Subcutaneous abdominal adipose tissue (tissue), 5 donors: ENCODE results near the gene FKBP5.
A peak's percentile ranks its signal among the peaks of the same experiment; 100 is the strongest.

Experiments
- H3K27ac ChIP-seq: one replicate; pipeline ENCODE4 v1.7.0; 2013; ENCODE audit warnings: low read depth, mild to moderate bottlenecking, inconsistent platforms, low read length, moderate library complexity
- H3K27me3 ChIP-seq, 5 donors: one replicate each; pipeline ENCODE4 v1.7.0; 2013; ENCODE audit warnings: low read length in 5 of 5, inconsistent platforms in 1 of 5; ENCODE audit not compliant: control insufficient read depth in 5 of 5, insufficient read depth in 4 of 5
- H3K36me3 ChIP-seq, 5 donors: one replicate each; pipeline ENCODE4 v1.7.0; 2013; ENCODE audit warnings: low read length in 5 of 5; ENCODE audit not compliant: control insufficient read depth in 5 of 5, insufficient read depth in 5 of 5
- H3K4me1 ChIP-seq, 5 donors: one replicate each; pipeline ENCODE4 v1.7.0; 2013; ENCODE audit warnings: low read length in 5 of 5, mild to moderate bottlenecking in 3 of 5, moderate library complexity in 1 of 5; ENCODE audit not compliant: control insufficient read depth in 5 of 5, insufficient read depth in 5 of 5
- H3K4me3 ChIP-seq, 5 donors: one replicate each; pipeline ENCODE4 v1.7.0; 2013; ENCODE audit warnings: low read length in 5 of 5, low read depth in 1 of 5
- H3K9ac ChIP-seq, 5 donors: one replicate each; pipeline ENCODE4 v1.7.0; 2013; ENCODE audit warnings: low read length in 5 of 5, mild to moderate bottlenecking in 4 of 5, moderate library complexity in 3 of 5
- H3K9me3 ChIP-seq, 5 donors: one replicate each; pipeline ENCODE4 v1.7.0; 2013; ENCODE audit warnings: low read length in 5 of 5; ENCODE audit not compliant: control insufficient read depth in 5 of 5
- donor health status: healthy.
- donor health status: healthy.
- donor health status: healthy.
- donor health status: healthy.
- donor health status: healthy.

The FKBP5 gene

DNA sequence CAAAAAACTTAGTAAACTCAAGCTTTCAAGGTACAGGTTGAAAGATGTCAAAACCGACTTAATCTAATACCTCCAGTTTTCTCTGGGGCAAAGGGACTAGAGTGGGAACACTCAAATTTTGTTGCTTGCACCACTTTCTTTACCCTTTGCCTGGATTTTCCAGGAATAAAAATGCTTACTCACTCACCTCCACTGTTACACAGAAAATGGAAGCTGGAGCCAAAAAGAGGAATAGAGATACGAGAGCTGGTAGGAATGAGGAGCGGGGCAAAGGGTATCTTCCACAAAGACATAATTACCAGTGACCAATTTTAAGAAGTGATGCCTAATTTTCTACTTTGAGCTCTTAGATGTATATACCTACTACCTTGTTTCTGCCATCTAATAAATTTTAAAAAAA lies 96.5 kb downstream of the FKBP5 start:
- no peak overlapping the region for H3K27ac ChIP-seq
- H3K36me3 ChIP-seq, result peaks cover 13 to 52% (median 25%) of the 10 kb centered on the region in 5 donors
- H3K27me3 ChIP-seq, result no peaks in the 10 kb centered on the region
- peaks cover 1 to 41% (median 29%) of the 10 kb centered on the region in 5 donors for H3K4me1 ChIP-seq
- H3K4me3 ChIP-seq, result no peak overlapping the region
- no peak overlapping the region for H3K9ac ChIP-seq
- no peaks in the 10 kb centered on the region for H3K9me3 ChIP-seq

- Histone ChIP-seq H3K27ac (peak overlapping the region; percentile 61), H3K4me3 (no peak overlapping the region), H3K9me3 (no peaks in the 10 kb centered on the region), H3K4me1 (peaks cover 1 to 49% (median 30%) of the 10 kb centered on the region in 5 donors), H3K9ac (peak overlapping the region in 1 of 5 donors; percentile 53), H3K36me3 (peaks cover 7 to 50% (median 22%) of the 10 kb centered on the region in 5 donors), H3K27me3 (no peaks in the 10 kb centered on the region)
These were observed 98.1 kb downstream of the FKBP5 start for GRCh38 chr6:35590622-35591066.

DNA sequence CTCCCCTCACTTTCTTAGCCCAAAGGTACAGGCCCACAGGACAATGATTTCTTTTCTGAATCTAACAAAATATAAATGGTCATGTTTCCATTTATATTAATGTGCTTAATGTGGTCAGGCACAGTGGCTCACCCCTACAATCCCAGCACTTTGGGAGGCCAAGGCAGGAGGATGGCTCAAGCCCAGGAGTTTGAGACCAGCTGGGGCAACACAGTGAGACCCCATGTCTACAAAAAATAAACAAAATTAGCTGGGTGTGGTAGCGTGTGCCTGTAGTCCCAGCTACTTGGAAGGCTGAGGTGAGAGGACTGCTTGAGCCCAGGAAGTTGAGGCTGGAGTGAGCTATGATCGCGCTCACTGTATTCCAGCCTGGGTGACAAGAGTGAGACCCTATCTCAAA lies 98.8 kb downstream of the FKBP5 start:
- H3K9ac ChIP-seq, result no peak overlapping the region
- H3K27me3 ChIP-seq, result no peaks in the 10 kb centered on the region
- H3K36me3 ChIP-seq, result peaks cover 6 to 48% (median 21%) of the 10 kb centered on the region in 5 donors
- H3K4me1 ChIP-seq, result peaks cover 1 to 49% (median 30%) of the 10 kb centered on the region in 5 donors
- H3K9me3 ChIP-seq, result no peaks in the 10 kb centered on the region
- H3K27ac ChIP-seq, result no peak overlapping the region
- no peak overlapping the region for H3K4me3 ChIP-seq

- Histone ChIP-seq H3K36me3 (peaks cover 2 to 41% (median 20%) of the 10 kb centered on the region in 5 donors), H3K9me3 (no peaks in the 10 kb centered on the region), H3K27ac (no peak overlapping the region), H3K9ac (no peak overlapping the region), H3K4me1 (peaks cover 1 to 49% (median 31%) of the 10 kb centered on the region in 5 donors), H3K4me3 (no peak overlapping the region), H3K27me3 (no peaks in the 10 kb centered on the region)
These were observed 99.4 kb downstream of the FKBP5 start for GRCh38 chr6:35589201-35589739.

GRCh38 chr6:35587167-35587566 lies 101.5 kb downstream of the FKBP5 start:
- H3K4me1 ChIP-seq, result peaks cover 1 to 43% (median 29%) of the 10 kb centered on the region in 5 donors
- no peaks in the 10 kb centered on the region for H3K9me3 ChIP-seq
- H3K27me3 ChIP-seq, result no peaks in the 10 kb centered on the region
- H3K27ac ChIP-seq, result peak overlapping the region; percentile 28
- no peak overlapping the region for H3K9ac ChIP-seq
- no peak overlapping the region for H3K4me3 ChIP-seq
- H3K36me3 ChIP-seq, result peaks cover 7 to 31% (median 21%) of the 10 kb centered on the region in 5 donors

DNA sequence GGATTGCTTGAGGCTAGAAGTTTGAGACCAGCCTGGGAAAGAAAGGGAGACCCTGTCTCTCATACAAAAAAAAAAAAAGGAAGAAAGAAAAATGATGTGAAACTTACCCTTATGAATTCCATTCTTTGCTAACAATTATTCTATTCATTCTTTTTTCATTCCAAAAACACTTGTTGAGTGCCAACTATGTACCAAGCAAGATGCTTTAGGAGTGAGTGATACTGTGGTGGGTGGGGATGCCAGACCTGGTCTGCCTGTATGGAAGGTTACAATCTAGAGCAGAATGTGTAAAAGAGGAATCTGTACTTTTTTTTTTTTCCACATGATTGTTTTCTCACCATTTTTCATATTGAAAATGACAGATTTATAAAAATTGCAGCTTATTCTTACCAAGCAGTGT lies 102.2 kb downstream of the FKBP5 start:
- H3K9ac ChIP-seq, result no peak overlapping the region
- no peak overlapping the region for H3K27ac ChIP-seq
- H3K4me3 ChIP-seq, result no peak overlapping the region
- H3K4me1 ChIP-seq, result peaks cover 1 to 37% (median 23%) of the 10 kb centered on the region in 5 donors
- peaks cover 14 to 37% (median 19%) of the 10 kb centered on the region in 5 donors for H3K36me3 ChIP-seq
- H3K9me3 ChIP-seq, result no peaks in the 10 kb centered on the region
- no peaks in the 10 kb centered on the region for H3K27me3 ChIP-seq

DNA sequence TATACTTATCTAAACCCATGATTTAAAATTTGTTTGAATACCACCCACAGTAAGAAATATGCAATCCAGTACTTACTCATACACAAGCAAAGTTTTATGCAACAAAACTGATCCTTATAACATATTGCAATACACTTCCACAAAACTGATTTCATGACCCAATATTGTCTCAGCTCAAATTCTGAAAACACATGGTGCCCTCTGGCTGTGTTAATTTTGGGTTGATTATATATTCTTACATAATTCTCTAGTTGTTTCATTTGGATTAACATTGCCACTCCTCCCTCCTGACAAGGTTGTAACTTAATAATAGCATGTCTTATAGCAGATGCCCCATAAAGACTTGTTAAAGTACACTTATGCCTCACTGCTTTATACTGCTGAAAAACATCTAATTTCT lies 103.1 kb downstream of the FKBP5 start:
- Histone ChIP-seq H3K27me3 (no peaks in the 10 kb centered on the region), H3K4me3 (no peak overlapping the region), H3K36me3 (peaks cover 14 to 39% (median 19%) of the 10 kb centered on the region in 5 donors), H3K27ac (no peak overlapping the region), H3K9ac (no peak overlapping the region), H3K9me3 (no peaks in the 10 kb centered on the region), H3K4me1 (peaks cover 1 to 30% (median 14%) of the 10 kb centered on the region in 5 donors)

GRCh38 chr6:35583893-35584688 lies 104.6 kb downstream of the FKBP5 start:
- Histone ChIP-seq H3K9ac (no peak overlapping the region), H3K9me3 (no peaks in the 10 kb centered on the region), H3K4me1 (peaks cover 0 to 21% (median 7%) of the 10 kb centered on the region in 5 donors), H3K36me3 (peaks cover 14 to 31% (median 20%) of the 10 kb centered on the region in 5 donors), H3K27ac (no peak overlapping the region), H3K4me3 (no peak overlapping the region), H3K27me3 (no peaks in the 10 kb centered on the region)

GRCh38 chr6:35582315-35582714 lies 106.4 kb downstream of the FKBP5 start:
- Histone ChIP-seq H3K36me3 (peaks cover 17 to 36% (median 20%) of the 10 kb centered on the region in 5 donors), H3K4me3 (no peak overlapping the region), H3K9me3 (no peaks in the 10 kb centered on the region), H3K27me3 (no peaks in the 10 kb centered on the region), H3K4me1 (peaks cover 0 to 17% (median 7%) of the 10 kb centered on the region in 5 donors), H3K9ac (no peak overlapping the region), H3K27ac (no peak overlapping the region)

- peaks cover 15 to 38% (median 25%) of the 10 kb centered on the region in 5 donors for H3K36me3 ChIP-seq
- H3K27me3 ChIP-seq, result no peaks in the 10 kb centered on the region
- H3K4me1 ChIP-seq, result peaks cover 0 to 10% (median 6%) of the 10 kb centered on the region in 5 donors
- no peak overlapping the region for H3K27ac ChIP-seq
- H3K4me3 ChIP-seq, result no peak overlapping the region
- no peak overlapping the region for H3K9ac ChIP-seq
- no peaks in the 10 kb centered on the region for H3K9me3 ChIP-seq
These were observed 107.1 kb downstream of the FKBP5 start for GRCh38 chr6:35581633-35582032.
